Stimulated activated CD4-positive, alpha-beta T cell treated with anti-CD3 and anti-CD28 coated beads, Interleukin-4, amount 100 ng/mL, for 24 hours (primary cell): ENCODE measurements around the gene VASN.

Source experiments
- DNase-seq: peaks from one replicate; pipeline ENCODE4 v3.0.0-alpha.2; 2020

The VASN gene

GRCh38 chr16:4404967-4405696 lies 33.5 kb downstream of the VASN start:
- DNase-seq = no peak

- DNase-seq = no peak
Observed at GRCh38 chr16:4407543-4408322, 36.1 kb downstream of the VASN start.

GRCh38 chr16:4408323-4408690 lies 36.7 kb downstream of the VASN start:
- no peak for DNase-seq

- DNase-seq = no peak
Observed at GRCh38 chr16:4409081-4409932, 37.7 kb downstream of the VASN start.

- no peak for DNase-seq
Observed at GRCh38 chr16:4410335-4411075, 38.9 kb downstream of the VASN start.

GRCh38 chr16:4411684-4412083 lies 40.0 kb downstream of the VASN start:
- DNase-seq = no peak

- no peak for DNase-seq
Observed at GRCh38 chr16:4412159-4412558, 40.5 kb downstream of the VASN start.

- no peak for DNase-seq
Observed at GRCh38 chr16:4412854-4413253, 41.2 kb downstream of the VASN start.

GRCh38 chr16:4414187-4414917 lies 42.7 kb downstream of the VASN start:
- peak; percentile 86 for DNase-seq

GRCh38 chr16:4415538-4416199 lies 44.0 kb downstream of the VASN start:
- peak; percentile 57 for DNase-seq

- DNase-seq = peak; percentile 97
Observed at GRCh38 chr16:4416200-4417032, 44.8 kb downstream of the VASN start, which contains the start of gene CORO7. CORO7 (minus strand) TSS chr16:4416596; CDS start chr16:4416518, 78 bp downstream.

- no peak for DNase-seq
Observed at GRCh38 chr16:4419402-4419959, 47.8 kb downstream of the VASN start.

- no peak for DNase-seq
Observed at GRCh38 chr16:4420505-4421105, 49.0 kb downstream of the VASN start.

- DNase-seq = peak; percentile 92
Observed at GRCh38 chr16:4425378-4426020, 53.9 kb downstream of the VASN start, which contains the start of gene DNAJA3. DNAJA3 (plus strand) TSS chr16:4425868; CDS start chr16:4425882, 14 bp downstream.

GRCh38 chr16:4426021-4426684 lies 54.5 kb downstream of the VASN start:
- DNase-seq = peak; percentile 49

GRCh38 chr16:4426722-4427372 lies 55.2 kb downstream of the VASN start:
- DNase-seq = no peak

- DNase-seq = no peak
Observed at GRCh38 chr16:4428500-4428899, 56.9 kb downstream of the VASN start.

- no peak for DNase-seq
Observed at GRCh38 chr16:4431023-4431422, 59.4 kb downstream of the VASN start.
